Measurements from ENCODE around the gene GDF7.

DNA sequence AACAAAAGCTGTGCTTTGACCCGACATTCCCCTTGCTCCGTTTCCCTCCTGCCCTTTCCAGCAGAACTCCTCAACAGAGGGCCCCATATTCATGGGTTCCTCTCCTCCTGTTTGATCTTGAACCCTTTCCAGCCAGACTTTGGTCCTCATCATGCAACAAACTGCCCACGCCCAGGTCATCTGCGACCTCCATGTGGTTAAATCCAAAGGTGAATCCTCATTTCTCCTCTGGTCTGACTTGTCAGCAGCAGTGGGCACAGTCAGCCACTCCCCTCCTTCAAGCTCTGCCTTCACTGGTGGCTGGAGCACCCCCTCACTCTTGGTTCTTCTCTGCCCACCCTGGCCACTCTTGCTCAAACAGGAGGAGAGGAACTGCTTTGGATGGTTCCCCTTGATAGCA lies 18.7 kb upstream of the GDF7 start:
- no peak for TF ChIP-seq FOXM1 (IDR thresholded peaks at IDR 0.05; ENCODE audit: borderline replicate concordance)
- TF ChIP-seq SUZ12 (IDR thresholded peaks at IDR 0.05), result no peak
- no peak for TF ChIP-seq BHLHE40 (IDR thresholded peaks at IDR 0.05; ENCODE audit: borderline replicate concordance)
